Medulla oblongata (tissue), 1 donor: ENCODE data around the gene JPH3.

ENCODE experiments used
- DNase-seq: peaks from one replicate; pipeline ENCODE4 v3.0.0-alpha.2; 2015; ENCODE audit errors: extremely low spot score

JPH3 gene

GRCh38 chr16:87653234-87653633 is 50.9 kb downstream of the JPH3 start:
- no peak for DNase-seq

- no peak for DNase-seq
Measured at GRCh38 chr16:87654826-87655225, 52.5 kb downstream of the JPH3 start.

GRCh38 chr16:87656328-87656727 is 54.0 kb downstream of the JPH3 start:
- DNase-seq, result no peak

GRCh38 chr16:87657621-87658192 is 55.4 kb downstream of the JPH3 start:
- no peak for DNase-seq

- DNase-seq, result no peak
Measured at GRCh38 chr16:87658564-87659225, 56.4 kb downstream of the JPH3 start.

- DNase-seq, result peak; percentile 12
Measured at GRCh38 chr16:87661561-87661960, 59.3 kb downstream of the JPH3 start.

GRCh38 chr16:87662254-87663204 is 60.2 kb downstream of the JPH3 start:
- no peak for DNase-seq

GRCh38 chr16:87664792-87665191 is 62.5 kb downstream of the JPH3 start:
- no peak for DNase-seq

GRCh38 chr16:87665193-87665592 is 62.9 kb downstream of the JPH3 start:
- no peak for DNase-seq

- DNase-seq, result no peak
Measured at GRCh38 chr16:87666919-87667318, 64.6 kb downstream of the JPH3 start.

GRCh38 chr16:87667443-87667842 is 65.1 kb downstream of the JPH3 start:
- no peak for DNase-seq

- no peak for DNase-seq
Measured at GRCh38 chr16:87667946-87668345, 65.6 kb downstream of the JPH3 start.

- no peak for DNase-seq
Measured at GRCh38 chr16:87669672-87670071, 67.4 kb downstream of the JPH3 start.

GRCh38 chr16:87671221-87671620 is 68.9 kb downstream of the JPH3 start:
- no peak for DNase-seq

- DNase-seq, result no peak
Measured at GRCh38 chr16:87671715-87672270, 69.5 kb downstream of the JPH3 start.

GRCh38 chr16:87674419-87674818 is 72.1 kb downstream of the JPH3 start:
- no peak for DNase-seq

GRCh38 chr16:87675111-87675719 is 72.9 kb downstream of the JPH3 start:
- no peak for DNase-seq

GRCh38 chr16:87677830-87678229 is 75.5 kb downstream of the JPH3 start:
- no peak for DNase-seq

GRCh38 chr16:87678618-87679017 is 76.3 kb downstream of the JPH3 start:
- DNase-seq, result no peak

- no peak for DNase-seq
Measured at GRCh38 chr16:87679593-87680271, 77.4 kb downstream of the JPH3 start.

GRCh38 chr16:87680272-87680644 is 78.0 kb downstream of the JPH3 start:
- no peak for DNase-seq
